ENCODE measurements around the gene FAM53A. TPM values are rescaled to one million over a fixed set of nuclear protein-coding genes. Genes with fewer than 3 reads are reported as not detected.

The FAM53A gene
- total and polyA plus RNA-seq, 2 donors, result 0.63 to 2.9 TPM

Small RNA genes within 50 kb of the gene (small RNA-seq; reads per million reads assigned to genes)
- not detected for gene RF00019

Other genes starting within 250 kb of the FAM53A start
- 32.3 TPM for gene SLBP, start 28.0 kb upstream of the FAM53A start, total RNA-seq
- 41.0 TPM for gene SLBP, start 28.0 kb upstream of the FAM53A start, polyA plus RNA-seq
- gene TMEM129, start 37.0 kb upstream of the FAM53A start, total RNA-seq, result 18.5 TPM
- gene TMEM129, start 37.0 kb upstream of the FAM53A start, polyA plus RNA-seq, result 64.8 TPM
- gene TACC3, start 37.2 kb upstream of the FAM53A start, total RNA-seq, result 8.9 TPM
- gene TACC3, start 37.2 kb upstream of the FAM53A start, polyA plus RNA-seq, result 5.5 TPM
- 26.5 TPM for gene FGFR3, start 109.0 kb upstream of the FAM53A start, total RNA-seq
- 12.3 TPM for gene FGFR3, start 109.0 kb upstream of the FAM53A start, polyA plus RNA-seq
- gene LETM1, start 171.8 kb upstream of the FAM53A start, total RNA-seq, result 19.0 TPM
- 15.6 TPM for gene LETM1, start 171.8 kb upstream of the FAM53A start, polyA plus RNA-seq
- 60.5 TPM for gene NSD2, start 187.1 kb upstream of the FAM53A start, total RNA-seq
- gene NSD2, start 187.1 kb upstream of the FAM53A start, polyA plus RNA-seq, result 13.8 TPM